Measurements from ENCODE around the gene PPP1R27. TPM values are rescaled to one million over a fixed set of nuclear protein-coding genes. Genes with fewer than 3 reads are reported as not detected.

PPP1R27 gene
- polyA plus RNA-seq, 3 donors: 0.22 to 1.5 (median 0.33) TPM

GRCh38 chr17:81837641-81838040 lies 2.8 kb upstream of the PPP1R27 start:
- Mint-ChIP-seq H3K9me3 (peaks cover 0 to 2% (median 0%) of the 10 kb centered on the region in 7 donors), H3K36me3 (peaks cover 2 to 9% of the 10 kb centered on the region in 2 donors), H3K27ac (peak overlapping the region; percentile 86 to 99 (median 97)), H3K4me1 (peaks cover 58% of the 10 kb centered on the region), H3K27me3 (ENCODE audit: low read depth in 3 of 3) (peaks cover 0 to 3% (median 0%) of the 10 kb centered on the region in 3 donors), H3K4me3 (peak overlapping the region; percentile 62 to 74)
- peak overlapping the region; percentile 88 to 93 for H3K27ac ChIP-seq (ENCODE audit: low read depth in 1 of 2, low read length in 2 of 2)
- intact Hi-C loops (cut with micrococcal nuclease): loop anchor here in 1 of 2 donors (2.0 kb wide), 1 partner anchor 21 kb away; no protein-coding TSS in a partner anchor
- H3K9me3 ChIP-seq (replicated peaks in 1 of 2; ENCODE audit: control insufficient read depth in 1 of 2, insufficient read depth in 1 of 2, low read length in 2 of 2): no peaks in the 10 kb centered on the region
- H3K79me2 ChIP-seq (ENCODE audit: insufficient read depth, low read length): peaks cover 36% of the 10 kb centered on the region
- peaks cover 60 to 71% of the 10 kb centered on the region in 2 donors for H3K4me1 ChIP-seq (ENCODE audit: control insufficient read depth in 1 of 2, insufficient read depth in 2 of 2, low read length in 2 of 2)
- no peaks in the 10 kb centered on the region for H4K20me1 ChIP-seq (ENCODE audit: insufficient read depth, low read length)
- 2% methylated on average over 8 of the region's 9 CpGs for WGBS (ENCODE audit: insufficient coverage)
- no peak for TF ChIP-seq CTCF (IDR thresholded peaks at IDR 0.05)
- peak; percentile 93 to 98 (median 94) for DNase-seq
- H3K36me3 ChIP-seq (replicated peaks in 1 of 2; ENCODE audit: control insufficient read depth in 1 of 2, insufficient read depth in 2 of 2, low read length in 2 of 2): peaks cover 2 to 3% of the 10 kb centered on the region in 2 donors
- no peaks in the 10 kb centered on the region for H3K27me3 ChIP-seq (ENCODE audit: control insufficient read depth in 2 of 2, insufficient read depth in 2 of 2, low read length in 2 of 2)
- H3K9ac ChIP-seq (ENCODE audit: insufficient read depth, low read length, poor library complexity, severe bottlenecking): peak overlapping the region; percentile 70
- no peak overlapping the region for H2AFZ ChIP-seq (ENCODE audit: insufficient read depth, low read depth, low read length, poor library complexity, severe bottlenecking)
- H3K4me3 ChIP-seq (replicated peaks in 1 of 3; ENCODE audit: low read depth in 2 of 3, low read length in 3 of 3): peak overlapping the region in 1 of 3 experiments; percentile 57
- H3K4me2 ChIP-seq (replicated peaks; ENCODE audit: extremely low read depth, low read length, poor library complexity, severe bottlenecking): peak overlapping the region; percentile 68

- Mint-ChIP-seq H3K4me1 (peaks cover 58% of the 10 kb centered on the region), H3K4me3 (peak overlapping the region; percentile 69 to 86), H3K27ac (peak overlapping the region; percentile 84 to 96 (median 92)), H3K36me3 (peaks cover 0 to 4% of the 10 kb centered on the region in 2 donors), H3K27me3 (ENCODE audit: low read depth in 3 of 3) (peaks cover 0 to 1% (median 0%) of the 10 kb centered on the region in 3 donors), H3K9me3 (peaks cover 0 to 2% (median 0%) of the 10 kb centered on the region in 7 donors)
- WGBS (ENCODE audit: insufficient coverage): 92% methylated on average over 27 of the region's 31 CpGs
- peak overlapping the region; percentile 44 for H2AFZ ChIP-seq (ENCODE audit: insufficient read depth, low read depth, low read length, poor library complexity, severe bottlenecking)
- peak overlapping the region; percentile 74 for H3K4me2 ChIP-seq (replicated peaks; ENCODE audit: extremely low read depth, low read length, poor library complexity, severe bottlenecking)
- H3K36me3 ChIP-seq (replicated peaks in 1 of 2; ENCODE audit: control insufficient read depth in 1 of 2, insufficient read depth in 2 of 2, low read length in 2 of 2): no peaks in the 10 kb centered on the region
- no peak for DNase-seq
- H3K4me3 ChIP-seq (replicated peaks in 1 of 3; ENCODE audit: low read depth in 2 of 3, low read length in 3 of 3): peak overlapping the region; percentile 45 to 72 (median 52)
- no peaks in the 10 kb centered on the region for H3K27me3 ChIP-seq (ENCODE audit: control insufficient read depth in 2 of 2, insufficient read depth in 2 of 2, low read length in 2 of 2)
- no peaks in the 10 kb centered on the region for H4K20me1 ChIP-seq (ENCODE audit: insufficient read depth, low read length)
- H3K27ac ChIP-seq (ENCODE audit: low read depth in 1 of 2, low read length in 2 of 2): peak overlapping the region; percentile 85 to 96
- intact Hi-C loops (cut with micrococcal nuclease): loop anchor here (2.0 to 5.0 kb wide), 3 partner anchors 27 to 38 kb away; partner anchors contain the start of genes ARHGDIA (in 2 of the 2) and P4HB (in 1 of the 2)
- H3K4me1 ChIP-seq (ENCODE audit: control insufficient read depth in 1 of 2, insufficient read depth in 2 of 2, low read length in 2 of 2): peaks cover 64 to 75% of the 10 kb centered on the region in 2 donors
- H3K9me3 ChIP-seq (replicated peaks in 1 of 2; ENCODE audit: control insufficient read depth in 1 of 2, insufficient read depth in 1 of 2, low read length in 2 of 2): no peaks in the 10 kb centered on the region
- peak overlapping the region; percentile 83 for H3K9ac ChIP-seq (ENCODE audit: insufficient read depth, low read length, poor library complexity, severe bottlenecking)
- peaks cover 67% of the 10 kb centered on the region for H3K79me2 ChIP-seq (ENCODE audit: insufficient read depth, low read length)
- no peak for TF ChIP-seq CTCF (IDR thresholded peaks at IDR 0.05)
These were observed 674 bp downstream of the PPP1R27 start for GRCh38 chr17:81833921-81834830.
